GM12875 (cell line): ENCODE results near the gene ANXA9.

Source experiments
- H3K4me3 ChIP-seq: one replicate; pipeline ENCODE4 v1.5.1; 2011; ENCODE audit warnings: low read depth, low read length, control low read depth
- TF ChIP-seq, protein P1 (sequence below): IDR thresholded peaks from 2 replicates; pipeline ENCODE4 v1.5.1; 2011; ENCODE audit warnings: low read depth, mild to moderate bottlenecking, control low read depth, inconsistent platforms, low read length, moderate library complexity, borderline replicate concordance; ENCODE audit not compliant: insufficient read depth

ANXA9 gene

DNA sequence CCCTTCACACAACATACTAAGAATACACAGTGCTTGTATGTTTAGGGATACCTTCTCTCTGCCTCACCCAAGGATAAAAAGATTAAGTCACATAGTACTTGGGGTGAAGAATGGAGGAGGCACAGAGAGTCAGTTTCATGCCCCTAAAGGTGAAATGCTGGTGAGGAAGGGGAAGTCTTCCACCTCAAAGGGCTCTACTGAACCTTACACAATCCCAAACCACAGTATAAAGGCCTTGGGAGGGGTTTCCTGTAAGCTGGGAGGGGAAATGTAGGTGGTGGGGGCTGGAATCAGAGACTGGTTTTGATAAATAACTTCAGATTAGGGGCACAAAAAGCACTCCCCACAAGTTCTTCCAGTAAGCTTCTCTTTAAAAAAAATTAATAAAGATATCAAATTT lies 21.1 kb downstream of the ANXA9 start:
- H3K4me3 ChIP-seq = no peak overlapping the region
- TF ChIP-seq, protein P1, sequence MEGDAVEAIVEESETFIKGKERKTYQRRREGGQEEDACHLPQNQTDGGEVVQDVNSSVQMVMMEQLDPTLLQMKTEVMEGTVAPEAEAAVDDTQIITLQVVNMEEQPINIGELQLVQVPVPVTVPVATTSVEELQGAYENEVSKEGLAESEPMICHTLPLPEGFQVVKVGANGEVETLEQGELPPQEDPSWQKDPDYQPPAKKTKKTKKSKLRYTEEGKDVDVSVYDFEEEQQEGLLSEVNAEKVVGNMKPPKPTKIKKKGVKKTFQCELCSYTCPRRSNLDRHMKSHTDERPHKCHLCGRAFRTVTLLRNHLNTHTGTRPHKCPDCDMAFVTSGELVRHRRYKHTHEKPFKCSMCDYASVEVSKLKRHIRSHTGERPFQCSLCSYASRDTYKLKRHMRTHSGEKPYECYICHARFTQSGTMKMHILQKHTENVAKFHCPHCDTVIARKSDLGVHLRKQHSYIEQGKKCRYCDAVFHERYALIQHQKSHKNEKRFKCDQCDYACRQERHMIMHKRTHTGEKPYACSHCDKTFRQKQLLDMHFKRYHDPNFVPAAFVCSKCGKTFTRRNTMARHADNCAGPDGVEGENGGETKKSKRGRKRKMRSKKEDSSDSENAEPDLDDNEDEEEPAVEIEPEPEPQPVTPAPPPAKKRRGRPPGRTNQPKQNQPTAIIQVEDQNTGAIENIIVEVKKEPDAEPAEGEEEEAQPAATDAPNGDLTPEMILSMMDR = no peak

DNA sequence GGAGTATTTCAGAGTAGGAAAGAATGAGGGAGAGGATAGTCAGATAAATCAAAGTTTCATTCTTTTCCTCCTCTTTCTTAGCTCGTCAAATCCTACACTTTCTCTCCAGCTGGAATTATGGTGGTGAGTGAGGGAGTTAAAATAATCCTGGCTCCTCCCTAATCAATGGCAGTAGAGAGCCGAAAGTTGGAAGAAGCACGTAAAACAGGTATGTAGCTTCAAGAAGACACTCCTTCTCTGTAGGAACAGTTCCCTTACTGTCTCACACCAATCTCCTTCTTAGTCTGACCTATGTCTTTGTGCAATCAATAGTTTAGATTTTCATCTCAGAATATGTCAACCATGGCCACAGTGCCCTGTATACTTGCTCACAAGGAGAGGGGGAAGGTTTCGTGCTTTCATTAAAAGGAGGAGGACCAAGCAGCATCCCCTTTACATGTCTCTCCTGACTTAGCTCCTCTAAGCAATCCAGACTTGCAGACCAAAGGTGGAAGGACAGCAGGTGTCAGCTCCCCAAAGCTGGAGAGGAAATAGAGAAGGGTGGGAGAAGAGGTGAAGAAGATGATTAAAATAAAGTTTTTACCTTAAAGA lies 23.7 kb downstream of the ANXA9 start:
- peak overlapping the region; percentile 57 for H3K4me3 ChIP-seq
- TF ChIP-seq, protein P1 = no peak

DNA sequence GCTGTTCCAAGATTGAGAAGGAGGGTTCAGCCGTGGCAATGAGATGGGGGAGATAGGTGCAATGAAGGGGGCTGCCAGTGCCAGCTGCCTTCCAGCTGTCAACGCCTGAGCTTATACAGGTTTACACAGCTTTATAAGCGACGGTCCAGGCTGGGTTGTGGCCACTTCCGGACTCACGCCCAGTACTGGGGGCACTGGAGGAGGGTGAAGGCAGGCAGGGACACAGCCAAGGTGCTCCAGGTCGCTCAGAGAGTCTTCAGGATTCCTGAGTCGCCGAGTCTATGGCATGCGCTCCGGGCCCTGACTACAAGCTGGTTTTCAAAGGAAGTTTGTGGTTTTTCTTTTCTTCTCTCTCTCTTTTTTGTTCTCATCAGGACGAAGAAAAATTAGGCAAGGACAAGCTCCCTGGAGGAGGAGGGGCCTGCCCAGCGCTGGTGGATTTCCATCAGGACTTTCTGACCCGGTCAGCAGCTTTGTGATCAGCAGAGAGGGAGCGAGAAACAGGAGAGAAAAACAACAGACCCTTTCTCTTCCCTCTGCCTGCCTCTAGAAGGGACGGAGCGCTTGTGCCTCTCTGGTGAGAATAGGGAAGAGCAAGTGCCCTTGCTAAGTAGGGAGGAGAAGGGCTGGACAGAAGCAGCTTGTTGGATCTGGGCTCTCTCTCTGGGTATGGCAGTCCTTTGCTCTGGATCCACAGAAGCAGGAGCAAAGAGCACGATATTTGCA lies 24.4 kb downstream of the ANXA9 start, which contains the start of gene MINDY1:
Gene MINDY1 (minus strand): TSS at position 576 of the 726 bp plus-strand sequence. CDS start 4,285 bp downstream, outside the sequence.
- TF ChIP-seq, protein P1 = peak; percentile 48; the same call in 1 of the 2 replicates
- H3K4me3 ChIP-seq = peak within 1 kb of the TSS; percentile 57

DNA sequence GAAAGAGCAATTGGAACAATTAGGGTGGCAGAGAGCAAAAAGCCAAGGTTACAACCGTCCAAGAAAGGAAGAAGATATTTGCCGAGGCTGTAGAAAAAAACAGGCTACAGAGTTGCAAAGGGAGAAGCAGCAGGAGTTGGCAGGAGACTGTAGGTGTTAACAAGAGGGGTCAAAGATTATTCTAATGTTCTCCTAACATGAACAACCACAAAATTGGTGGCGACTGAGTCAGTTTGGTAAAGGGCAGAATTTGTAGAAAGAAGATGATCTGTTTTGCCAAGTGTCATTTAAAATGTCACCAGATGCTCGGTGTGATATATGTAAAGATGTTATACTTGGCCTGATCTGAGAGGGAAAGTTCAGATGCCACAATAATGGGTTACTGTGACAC lies 25.8 kb downstream of the ANXA9 start:
- TF ChIP-seq, protein P1 = no peak
- peak overlapping the region; percentile 82 for H3K4me3 ChIP-seq

DNA sequence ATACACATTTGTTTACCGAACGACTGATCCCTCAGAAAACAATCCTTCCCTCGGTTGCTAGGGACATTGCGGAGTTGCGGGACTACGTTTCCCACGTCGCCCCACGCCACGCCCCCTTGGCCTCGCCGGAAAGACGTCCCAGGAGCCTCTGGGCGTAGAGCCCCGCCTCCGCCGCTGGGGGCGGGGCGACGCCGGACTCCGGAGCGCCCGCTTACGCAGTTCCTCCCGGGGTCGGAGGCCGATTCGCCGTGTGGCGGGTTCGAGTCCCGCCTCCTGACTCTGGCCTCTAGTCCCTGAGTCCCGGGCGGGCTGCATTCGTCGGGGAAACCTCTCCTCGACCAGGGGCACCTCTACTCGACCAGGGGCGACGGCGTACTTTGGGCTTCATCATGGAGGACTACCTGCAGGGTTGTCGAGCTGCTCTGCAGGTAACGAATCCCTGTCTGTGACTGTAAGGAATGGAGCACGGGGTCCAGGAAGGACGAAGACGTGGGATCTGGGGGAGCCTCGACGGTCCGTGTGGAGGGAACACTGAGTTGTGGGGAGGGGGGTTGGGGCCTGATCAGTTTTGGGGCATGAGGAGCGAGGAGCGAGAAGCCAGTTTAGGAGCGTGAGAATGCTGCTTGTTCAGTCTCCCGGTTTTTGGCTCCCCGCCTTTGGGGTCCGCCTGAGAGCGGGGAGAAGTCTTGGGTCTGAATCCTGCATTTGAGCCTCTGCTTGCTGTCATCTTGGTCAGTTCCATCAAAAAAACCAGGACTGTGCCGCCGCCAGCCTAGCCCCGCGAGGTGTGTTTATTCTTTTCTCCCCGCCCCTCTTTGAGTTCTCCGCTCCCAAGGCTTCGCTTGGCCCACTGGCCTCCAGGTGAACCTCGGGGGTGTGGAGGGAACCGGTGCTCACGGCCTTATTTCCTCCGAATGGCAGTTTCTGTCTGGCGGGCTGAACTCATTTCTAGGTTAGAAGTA lies 26.4 kb downstream of the ANXA9 start, which contains the start of gene PRUNE1:
Gene PRUNE1 (plus strand): TSS at position 206 of the 962 bp plus-strand sequence. CDS start 184 bp downstream, at position 390.
- TF ChIP-seq, protein P1 = no peak
- peak within 1 kb of the TSS; percentile 82 for H3K4me3 ChIP-seq

DNA sequence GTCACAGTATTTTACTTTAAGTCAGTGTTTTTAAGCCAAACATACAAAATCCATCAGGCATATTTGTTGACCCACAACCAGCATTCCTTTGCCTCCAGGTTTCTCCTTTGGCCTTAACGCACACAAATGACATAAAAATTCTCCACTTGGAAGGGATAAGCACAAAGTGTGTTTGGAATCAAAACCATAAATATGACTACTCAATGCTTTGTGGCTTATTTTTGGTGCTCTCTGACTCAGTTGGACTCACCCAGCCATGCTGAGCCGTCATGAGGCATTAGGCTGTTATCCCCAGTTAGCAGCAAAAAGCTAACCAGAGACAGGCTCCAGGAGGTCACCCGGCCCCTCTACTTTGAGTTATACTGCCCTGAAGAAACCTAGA lies 27.1 kb downstream of the ANXA9 start:
- H3K4me3 ChIP-seq = peak overlapping the region; percentile 82
- TF ChIP-seq, protein P1 = no peak
